Fibroblast of mammary gland (primary cell): ENCODE measurements around the gene POC1B.

Experiments
- DNase-seq: peaks from one replicate; pipeline ENCODE4 v3.0.0-alpha.2; 2010; ENCODE audit warnings: low read depth
- H3K4me3 ChIP-seq: 2 replicates; pipeline ENCODE4 v1.5.1; 2011; ENCODE audit warnings: low read depth, mild to moderate bottlenecking, low read length, moderate library complexity; ENCODE audit not compliant: control insufficient read depth
- CTCF ChIP-seq: conservative IDR thresholded peaks from 2 replicates; pipeline ENCODE4 v1.5.1; 2011; ENCODE audit warnings: low read depth, low read length, inconsistent platforms; ENCODE audit not compliant: control insufficient read depth, insufficient read depth

The POC1B gene

GRCh38 chr12:89514751-89515150, 11.1 kb downstream of the POC1B start:
- H3K4me3 ChIP-seq = no peak overlapping the region
- no peak for DNase-seq
- no peak for TF ChIP-seq CTCF

GRCh38 chr12:89513544-89513943, 12.3 kb downstream of the POC1B start:
- H3K4me3 ChIP-seq = no peak overlapping the region
- DNase-seq = no peak
- TF ChIP-seq CTCF = no peak

GRCh38 chr12:89507015-89507824, 18.6 kb downstream of the POC1B start:
- no peak for TF ChIP-seq CTCF
- no peak for DNase-seq
- no peak overlapping the region for H3K4me3 ChIP-seq

- DNase-seq = no peak
- H3K4me3 ChIP-seq = no peak overlapping the region
- no peak for TF ChIP-seq CTCF
Measured at GRCh38 chr12:89506050-89506449, 19.8 kb downstream of the POC1B start.

- no peak overlapping the region for H3K4me3 ChIP-seq
- DNase-seq = peak; percentile 60
- no peak for TF ChIP-seq CTCF
Measured at GRCh38 chr12:89504560-89505346, 21.1 kb downstream of the POC1B start.

GRCh38 chr12:89501793-89502192, 24.1 kb downstream of the POC1B start:
- no peak for TF ChIP-seq CTCF

More at GRCh38 chr12:89501793-89502192, 24.1 kb downstream of the POC1B start:
- no peak overlapping the region for H3K4me3 ChIP-seq
- DNase-seq = no peak
